Activated CD4-positive, alpha-beta T cell treated with anti-CD3 and anti-CD28 coated beads, Interleukin-2, amount 50 U/mL, for 16 hours (primary cell): Measurements from ENCODE around the gene GSN.

Source experiments
- DNase-seq: peaks from one replicate; pipeline ENCODE4 v3.0.0-alpha.2; 2020

GSN gene

DNA sequence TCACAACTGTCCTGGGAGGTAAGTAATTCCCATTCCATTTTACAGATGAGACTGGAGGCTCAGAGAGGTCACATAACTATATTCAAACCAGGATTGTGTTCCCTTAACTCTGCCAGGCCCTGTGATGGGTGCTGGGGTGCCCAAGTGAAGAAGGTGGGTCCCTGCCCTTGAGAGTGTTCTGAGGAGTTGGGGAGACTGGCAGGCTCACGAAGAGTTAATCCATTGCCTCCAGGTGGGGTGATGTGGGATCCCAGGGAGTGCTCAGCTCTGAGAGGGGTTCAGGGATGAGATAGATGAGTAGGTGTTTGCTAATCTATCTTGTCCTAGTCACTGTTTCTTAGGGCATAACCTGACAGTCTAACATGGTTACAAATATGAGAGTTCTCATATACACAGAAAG, 36.7 kb downstream of the GSN start:
- no peak for DNase-seq

DNA sequence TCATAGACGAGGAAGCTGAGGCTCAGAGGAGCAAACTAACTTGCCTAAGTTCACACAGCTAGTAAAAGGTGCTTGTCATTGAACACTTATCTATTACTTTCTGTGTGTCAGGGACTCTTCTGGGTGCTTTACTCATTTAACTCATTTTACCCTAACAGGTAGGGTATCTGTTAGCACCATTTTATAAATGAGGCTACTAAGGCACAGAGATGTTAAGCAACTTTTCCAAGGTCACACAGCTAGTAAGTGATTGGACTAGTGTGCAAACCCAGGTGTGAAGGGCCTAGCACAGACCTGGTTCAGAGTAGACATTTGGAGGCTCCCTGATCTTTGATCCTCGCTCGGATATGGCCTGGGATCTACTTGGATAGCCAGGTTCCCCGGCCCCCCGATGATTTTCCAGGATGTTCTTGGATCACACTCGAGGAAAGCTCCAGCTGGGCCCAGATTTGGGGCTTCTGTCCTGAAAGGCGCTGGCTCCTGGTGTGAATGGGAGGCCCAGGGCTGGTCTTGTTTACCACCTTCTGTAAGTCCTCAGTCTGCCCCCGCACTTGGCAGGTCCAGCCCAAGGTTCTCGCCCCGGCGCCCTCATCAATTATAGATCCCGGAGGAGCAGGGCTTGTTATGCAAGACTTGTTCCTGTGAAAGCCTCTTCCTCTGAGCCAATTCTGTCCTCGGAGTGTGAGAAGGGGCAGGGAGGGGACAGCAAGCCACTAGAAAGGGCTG, 37.5 kb downstream of the GSN start:
- DNase-seq, result no peak

DNA sequence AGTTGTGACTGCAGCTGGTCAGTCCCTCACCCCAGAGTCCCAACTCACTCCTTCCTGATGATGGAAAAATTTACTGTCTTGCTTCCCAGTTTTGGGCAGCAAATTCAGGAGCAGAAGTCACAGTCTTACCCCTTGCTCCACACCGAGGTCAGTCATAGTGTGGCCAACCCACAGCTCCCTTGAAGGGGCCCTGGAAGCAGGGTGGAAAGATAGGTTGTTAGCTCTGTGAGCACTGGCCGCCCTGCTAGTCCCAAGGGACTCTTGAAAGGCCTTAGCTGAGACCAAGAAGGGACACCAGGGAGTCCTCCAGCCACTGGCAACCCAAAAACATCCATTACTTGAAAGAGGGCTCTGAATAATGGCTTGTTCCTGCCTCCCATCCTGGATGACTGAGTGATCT, 40.0 kb downstream of the GSN start:
- DNase-seq, result no peak

DNA sequence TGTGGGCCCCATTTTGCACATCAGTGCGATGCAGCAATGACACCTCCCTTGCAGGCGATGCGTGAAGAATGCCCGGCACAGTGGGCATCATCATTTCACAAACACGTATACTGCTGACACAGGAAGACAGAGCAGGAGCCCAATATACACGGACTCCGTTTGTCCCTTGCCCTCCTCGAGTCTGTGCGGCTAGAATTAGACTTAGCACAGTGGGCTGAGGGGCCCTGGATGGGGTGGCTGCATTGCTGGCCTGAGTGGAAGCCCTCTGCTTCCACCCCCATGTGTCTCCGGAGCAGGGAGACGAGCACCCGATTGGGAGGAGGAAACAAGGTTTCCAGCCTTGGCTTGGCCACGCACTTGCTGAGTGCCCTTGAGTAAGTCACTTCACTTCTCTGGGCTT, 40.8 kb downstream of the GSN start:
- no peak for DNase-seq

DNA sequence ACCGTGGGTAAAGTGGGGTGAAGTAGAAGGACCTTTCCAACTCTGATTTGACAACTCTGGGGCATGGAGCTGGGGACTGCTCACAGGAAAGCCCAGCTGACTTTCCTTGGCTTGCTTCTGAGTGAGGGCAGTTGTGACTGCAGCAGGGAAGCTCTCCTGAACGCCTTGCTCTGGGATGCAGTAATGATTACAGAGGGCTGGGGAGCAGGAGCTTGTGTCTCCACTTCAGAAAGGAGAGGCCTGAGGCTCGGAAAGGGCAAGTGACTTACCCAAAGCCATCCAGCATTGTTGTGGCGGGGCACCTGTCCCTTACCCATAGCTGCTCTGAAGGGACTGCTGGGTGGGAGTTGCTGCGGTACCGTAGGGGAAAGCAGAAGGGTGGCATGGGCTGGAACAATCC, 41.2 kb downstream of the GSN start:
- no peak for DNase-seq

DNA sequence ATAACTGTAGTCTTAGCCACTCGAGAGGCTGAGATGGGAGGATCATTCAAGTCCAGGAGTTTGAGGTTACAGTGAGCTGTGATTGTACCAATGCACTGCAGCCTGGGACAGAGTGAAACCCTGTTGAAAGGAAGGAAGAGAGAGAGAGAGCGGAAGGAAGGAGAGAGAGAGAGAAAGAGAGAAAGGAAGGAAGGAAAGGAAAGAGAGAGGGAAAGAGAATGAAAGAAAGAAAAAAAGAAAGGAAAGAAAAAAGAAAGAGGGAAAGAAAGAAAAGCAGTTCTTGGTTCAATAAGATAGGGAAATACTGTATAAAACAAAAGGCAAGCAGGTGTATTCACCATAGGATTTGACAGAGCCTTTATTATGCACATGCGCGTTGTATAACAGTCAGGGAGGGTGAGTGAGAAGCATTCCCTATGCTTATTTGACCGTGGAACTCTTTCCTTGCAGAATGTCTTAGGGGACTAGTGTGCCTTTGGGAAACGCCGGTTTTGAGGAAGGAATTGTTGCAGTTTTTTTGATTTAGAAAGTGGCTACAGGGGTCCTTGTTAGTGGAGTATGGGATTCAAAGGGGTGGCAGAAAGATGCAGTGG, 42.0 kb downstream of the GSN start:
- no peak for DNase-seq

DNA sequence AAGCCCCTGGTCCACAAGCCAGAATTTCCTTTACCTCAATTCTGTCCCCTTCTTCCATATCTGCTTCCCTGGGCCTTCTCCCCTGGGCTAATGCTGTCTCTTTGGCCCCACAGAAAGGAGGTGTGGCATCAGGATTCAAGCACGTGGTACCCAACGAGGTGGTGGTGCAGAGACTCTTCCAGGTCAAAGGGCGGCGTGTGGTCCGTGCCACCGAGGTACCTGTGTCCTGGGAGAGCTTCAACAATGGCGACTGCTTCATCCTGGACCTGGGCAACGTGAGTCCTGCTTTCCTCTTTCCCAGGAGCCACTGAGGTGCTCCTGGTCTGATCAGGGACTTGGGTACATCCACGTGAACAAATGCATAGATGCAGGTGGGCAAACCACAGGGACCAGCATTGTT, 42.6 kb downstream of the GSN start:
- no peak for DNase-seq

DNA sequence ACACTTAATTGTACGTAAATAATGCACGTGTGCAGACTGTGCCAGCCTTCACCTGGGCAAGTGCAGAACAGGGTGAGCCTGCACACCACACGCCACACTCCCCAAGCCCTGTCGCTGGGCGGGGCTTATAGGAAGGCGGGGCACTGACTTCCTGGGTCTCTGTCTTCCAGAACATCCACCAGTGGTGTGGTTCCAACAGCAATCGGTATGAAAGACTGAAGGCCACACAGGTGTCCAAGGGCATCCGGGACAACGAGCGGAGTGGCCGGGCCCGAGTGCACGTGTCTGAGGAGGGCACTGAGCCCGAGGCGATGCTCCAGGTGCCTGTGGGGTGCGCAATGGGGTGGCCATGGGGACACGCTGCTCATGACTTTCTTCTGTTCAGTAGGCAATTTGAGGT, 44.2 kb downstream of the GSN start:
- DNase-seq, result no peak

DNA sequence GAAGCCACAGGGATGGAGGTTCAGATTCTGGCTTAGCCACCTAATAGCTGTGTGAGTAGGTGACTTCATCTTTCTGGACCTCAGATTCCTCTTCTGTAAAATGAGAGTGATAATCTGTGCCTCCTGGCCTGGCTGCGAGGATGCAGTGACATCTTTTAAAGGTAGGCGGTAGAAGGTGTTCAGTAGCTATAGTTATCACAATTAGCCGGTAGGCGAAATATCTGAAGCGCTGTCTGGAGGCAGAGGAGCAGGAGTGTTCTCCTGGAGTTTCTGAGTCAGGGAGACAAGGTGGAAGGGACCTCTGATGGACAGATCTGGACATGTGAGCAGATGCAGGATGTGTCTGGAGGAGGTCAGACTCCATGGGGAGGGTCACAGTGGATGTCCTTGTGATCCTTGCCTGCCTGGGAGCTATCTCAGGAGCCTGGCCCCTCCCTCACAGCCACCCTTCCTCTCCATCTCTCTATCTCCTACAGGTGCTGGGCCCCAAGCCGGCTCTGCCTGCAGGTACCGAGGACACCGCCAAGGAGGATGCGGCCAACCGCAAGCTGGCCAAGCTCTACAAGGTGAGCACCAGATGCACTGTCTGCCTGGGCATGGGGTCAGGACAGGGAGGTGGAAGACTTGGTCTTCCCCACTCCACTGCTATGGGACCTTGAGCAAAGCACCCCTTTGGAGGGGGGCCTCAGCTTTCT, 45.6 kb downstream of the GSN start:
- no peak for DNase-seq

DNA sequence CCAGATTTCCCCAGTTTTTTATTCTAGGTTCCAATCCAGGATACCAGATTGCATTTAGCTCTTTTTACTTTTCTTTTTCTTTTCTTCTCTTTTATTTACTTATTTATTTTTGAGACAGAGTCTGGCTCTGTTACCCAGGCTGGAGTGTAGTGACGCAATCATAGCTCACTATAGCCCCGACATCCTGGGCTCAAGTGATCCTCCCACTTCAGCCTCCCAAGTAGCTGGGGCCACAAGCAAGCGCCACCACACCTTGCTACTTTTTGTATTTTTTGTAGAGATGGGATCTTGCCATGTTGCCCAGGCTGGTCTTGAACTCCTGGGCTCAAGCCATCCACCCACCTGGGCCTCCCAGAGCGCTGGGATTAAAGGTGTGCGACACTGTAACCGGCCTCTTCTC, 48.4 kb downstream of the GSN start:
- DNase-seq, result no peak

DNA sequence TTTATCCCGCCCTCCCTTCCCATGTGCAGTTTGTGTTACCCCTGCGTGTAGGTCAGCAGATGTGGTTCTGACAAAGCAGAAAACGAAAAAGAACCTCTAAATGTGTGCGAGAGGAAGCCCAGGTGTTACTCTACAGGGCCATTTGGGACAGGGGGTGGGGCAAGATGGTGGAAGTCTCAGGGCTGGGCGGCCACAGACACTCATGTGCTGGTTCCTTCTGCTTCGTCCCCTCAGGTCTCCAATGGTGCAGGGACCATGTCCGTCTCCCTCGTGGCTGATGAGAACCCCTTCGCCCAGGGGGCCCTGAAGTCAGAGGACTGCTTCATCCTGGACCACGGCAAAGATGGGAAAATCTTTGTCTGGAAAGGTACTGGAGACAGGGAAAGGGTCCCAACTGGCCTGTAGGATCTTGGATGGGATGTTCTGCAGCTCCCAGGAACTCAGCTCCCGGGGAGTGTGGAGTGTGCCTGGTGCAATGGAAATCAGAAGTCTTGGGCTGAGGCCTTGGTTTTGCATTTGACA, 49.0 kb downstream of the GSN start:
- DNase-seq, result no peak

DNA sequence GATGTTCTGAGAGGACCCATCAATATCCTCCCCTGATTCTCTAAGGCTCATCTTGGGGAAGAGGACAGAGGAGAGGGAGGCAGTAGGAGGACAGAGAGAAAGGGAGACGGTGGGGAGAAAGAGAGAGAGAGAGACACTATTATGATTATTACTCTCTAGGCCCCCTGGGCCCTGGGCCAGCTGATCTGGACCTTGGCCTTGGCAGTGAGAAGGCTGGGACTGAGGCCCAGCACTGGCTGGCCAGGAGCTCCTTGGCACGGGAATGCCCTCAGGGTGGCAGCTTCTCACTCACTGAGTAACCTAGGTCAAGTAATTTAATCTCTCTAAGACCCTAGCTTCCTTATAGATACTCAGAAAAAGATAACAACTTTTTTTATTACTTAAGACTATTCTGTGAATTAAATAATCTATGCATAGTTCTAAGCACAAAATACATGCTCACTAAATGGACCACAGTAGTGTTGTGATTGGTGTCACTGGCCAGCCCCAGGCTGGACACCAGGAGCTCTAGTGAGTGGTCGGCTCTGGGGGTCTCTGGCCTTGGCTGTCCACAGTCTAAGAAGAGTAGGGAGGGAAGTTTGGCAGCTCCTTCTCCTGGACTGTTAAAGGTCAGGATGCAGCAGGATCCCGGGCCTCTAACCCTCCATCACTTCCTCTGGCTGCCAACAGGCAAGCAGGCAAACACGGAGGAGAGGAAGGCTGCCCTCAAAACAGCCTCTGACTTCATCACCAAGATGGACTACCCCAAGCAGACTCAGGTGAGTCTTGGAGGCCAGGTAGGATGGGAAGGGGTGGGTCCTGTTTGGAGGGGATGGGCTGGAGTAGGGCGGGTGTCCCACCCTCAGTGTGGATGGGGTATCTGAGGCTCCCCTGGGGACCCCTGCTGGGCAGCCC, 50.0 kb downstream of the GSN start:
- no peak for DNase-seq

DNA sequence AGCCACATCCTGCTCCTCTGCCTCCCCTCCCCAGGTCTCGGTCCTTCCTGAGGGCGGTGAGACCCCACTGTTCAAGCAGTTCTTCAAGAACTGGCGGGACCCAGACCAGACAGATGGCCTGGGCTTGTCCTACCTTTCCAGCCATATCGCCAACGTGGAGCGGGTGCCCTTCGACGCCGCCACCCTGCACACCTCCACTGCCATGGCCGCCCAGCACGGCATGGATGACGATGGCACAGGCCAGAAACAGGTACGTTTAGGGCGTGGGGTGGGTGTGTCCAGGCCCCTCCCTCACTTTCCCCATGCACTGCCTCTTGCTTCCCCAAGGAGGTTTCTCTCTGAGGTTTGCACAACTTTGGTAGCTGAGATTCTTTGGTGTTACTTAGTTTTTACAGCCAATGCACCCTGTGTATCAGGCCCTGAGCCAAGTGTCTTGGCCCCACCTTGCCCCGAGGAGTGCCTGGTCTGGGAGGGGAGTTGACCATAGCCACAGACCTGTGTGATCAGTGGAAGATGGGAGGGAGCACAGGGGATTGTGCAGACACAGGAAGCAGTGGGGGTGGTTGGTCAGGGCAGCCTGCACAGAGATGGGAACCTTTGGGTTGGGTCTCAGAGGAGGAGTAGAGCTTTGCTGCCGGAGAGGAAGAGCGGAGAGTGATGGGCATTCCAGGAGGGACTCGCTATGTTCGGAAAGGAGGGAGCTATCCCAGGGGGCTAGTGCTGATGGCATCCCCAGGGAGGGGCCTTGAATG, 50.8 kb downstream of the GSN start:
- no peak for DNase-seq

DNA sequence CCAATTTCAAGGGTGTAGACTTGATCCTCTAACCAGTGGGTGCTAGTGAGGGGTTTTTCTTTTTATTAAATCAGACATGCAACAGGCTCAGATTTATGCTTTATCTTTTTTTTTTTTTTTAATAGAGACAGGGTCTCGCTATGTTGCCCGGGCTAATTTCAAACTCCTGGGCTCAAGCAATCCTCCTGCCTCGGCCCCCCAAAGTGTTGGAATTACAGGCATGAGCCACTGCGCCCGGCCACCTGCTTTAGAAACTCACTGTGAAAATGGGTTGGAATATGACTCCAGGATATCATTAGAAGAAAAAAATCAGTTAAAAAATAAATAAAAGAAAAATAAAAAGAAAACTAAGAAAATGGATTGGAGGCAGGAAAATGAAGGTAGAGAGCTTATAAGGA, 51.4 kb downstream of the GSN start:
- DNase-seq, result no peak

DNA sequence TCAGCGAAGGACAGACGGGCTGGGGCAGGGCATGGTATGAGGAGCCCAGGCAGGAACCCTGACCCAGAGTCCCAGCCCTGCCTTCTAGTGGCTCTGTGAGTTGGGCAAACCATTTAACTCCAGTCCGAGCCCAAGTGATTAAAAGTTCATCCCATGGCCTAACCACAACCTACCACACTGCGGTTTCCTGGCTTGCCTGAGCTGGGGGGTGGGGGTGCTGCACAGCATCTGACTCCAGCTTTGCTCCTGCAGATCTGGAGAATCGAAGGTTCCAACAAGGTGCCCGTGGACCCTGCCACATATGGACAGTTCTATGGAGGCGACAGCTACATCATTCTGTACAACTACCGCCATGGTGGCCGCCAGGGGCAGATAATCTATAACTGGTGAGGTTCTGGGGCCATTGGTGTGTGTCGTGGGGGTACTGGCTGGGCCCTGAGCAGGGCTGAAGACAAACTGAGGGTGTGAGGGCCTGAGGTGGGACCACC, 53.1 kb downstream of the GSN start:
- DNase-seq, result peak; percentile 40

DNA sequence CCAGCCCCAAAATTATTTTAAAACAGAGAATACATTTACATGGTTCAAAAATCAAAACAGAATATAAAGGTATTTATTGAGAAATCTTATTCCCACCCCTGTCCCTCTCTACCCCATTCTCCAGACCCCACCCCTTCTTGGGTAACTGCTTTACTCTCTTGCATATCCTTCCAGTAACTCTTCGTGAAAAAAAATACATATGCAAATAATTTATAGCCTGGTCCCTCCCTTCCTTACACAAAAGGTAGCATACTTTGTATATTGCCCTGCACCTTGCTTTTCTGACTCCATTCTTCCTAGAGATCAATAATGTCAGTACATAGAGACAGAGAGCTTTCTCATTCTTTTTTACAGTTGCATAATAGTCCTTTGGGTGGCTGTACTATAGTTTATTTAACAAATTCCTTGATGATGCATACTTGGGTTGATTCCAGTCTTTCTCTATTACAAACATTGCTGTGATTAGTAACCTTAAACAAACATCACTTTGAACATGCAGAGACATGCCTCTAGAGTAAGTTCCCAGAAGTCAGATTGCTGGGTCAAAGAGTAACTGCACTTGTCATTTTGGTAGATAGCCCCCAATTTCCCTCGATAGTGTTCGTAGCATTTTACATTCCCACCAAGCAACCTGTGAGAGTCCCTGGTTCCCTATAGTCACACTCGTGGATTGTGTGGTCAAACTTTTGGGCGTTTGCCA, 54.2 kb downstream of the GSN start:
- DNase-seq, result peak; percentile 8

DNA sequence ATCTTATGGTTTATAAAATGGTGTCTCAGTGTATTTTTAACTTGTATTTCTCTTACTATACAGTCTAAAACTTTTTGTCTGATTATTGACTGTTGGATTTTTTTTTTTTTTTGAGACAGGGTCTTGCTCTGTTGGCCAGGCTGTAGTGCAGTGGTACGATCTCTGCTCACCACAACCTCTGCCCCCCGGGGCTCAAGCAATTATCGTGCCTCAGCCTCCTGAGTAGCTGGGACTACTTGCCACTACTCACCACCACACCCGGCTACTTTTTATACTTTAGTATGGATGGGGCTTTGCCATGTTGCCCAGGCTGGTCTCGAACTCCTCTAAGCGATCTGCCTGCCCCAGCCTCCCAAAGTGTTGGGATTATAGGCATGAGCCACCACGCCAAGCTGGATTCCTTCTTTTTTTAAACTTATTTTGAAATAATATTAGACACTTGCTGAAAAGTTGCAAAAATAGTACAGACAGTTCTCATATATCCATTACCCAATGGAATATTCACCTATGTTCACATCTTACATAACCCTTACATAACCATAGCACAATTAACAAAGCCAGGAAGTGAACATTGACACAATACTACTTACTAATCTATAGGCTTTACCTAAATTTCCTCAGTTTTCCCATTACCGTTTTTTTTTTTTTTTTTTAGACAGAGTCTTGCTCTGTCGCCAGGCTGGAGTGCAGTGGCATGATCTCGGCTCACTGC, 54.9 kb downstream of the GSN start:
- no peak for DNase-seq

DNA sequence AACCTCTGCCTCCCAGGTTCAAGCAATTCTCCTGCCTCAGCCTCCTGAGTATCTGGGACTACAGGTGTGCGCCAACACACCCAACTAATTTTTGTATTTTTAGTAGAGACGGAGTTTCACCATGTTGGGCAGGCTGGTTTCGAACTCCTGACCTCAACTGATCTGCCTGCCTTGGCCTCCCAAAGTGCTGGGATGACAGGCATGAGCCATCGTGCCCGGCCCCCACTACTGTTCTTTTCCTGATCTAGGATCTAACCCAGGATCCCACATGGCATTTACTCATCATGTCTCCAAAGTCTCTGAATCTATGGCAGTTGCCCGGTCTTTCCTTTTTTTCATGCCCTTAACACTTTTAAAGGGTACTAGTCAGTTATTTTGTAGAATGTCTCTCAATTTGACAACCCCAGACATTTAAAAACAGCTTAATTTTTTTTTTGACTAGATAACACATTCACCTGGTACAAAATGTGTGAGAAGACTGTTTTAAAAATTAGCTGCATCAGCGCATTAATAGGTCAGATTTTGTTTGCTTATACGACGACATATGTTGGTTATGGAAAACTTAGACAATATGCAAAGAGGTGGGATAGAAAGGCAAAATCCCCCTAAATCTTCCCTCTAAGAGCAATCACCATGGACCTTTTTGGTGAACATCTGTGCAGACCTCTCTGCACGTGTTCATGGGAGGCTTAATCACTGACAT, 55.6 kb downstream of the GSN start:
- no peak for DNase-seq

DNA sequence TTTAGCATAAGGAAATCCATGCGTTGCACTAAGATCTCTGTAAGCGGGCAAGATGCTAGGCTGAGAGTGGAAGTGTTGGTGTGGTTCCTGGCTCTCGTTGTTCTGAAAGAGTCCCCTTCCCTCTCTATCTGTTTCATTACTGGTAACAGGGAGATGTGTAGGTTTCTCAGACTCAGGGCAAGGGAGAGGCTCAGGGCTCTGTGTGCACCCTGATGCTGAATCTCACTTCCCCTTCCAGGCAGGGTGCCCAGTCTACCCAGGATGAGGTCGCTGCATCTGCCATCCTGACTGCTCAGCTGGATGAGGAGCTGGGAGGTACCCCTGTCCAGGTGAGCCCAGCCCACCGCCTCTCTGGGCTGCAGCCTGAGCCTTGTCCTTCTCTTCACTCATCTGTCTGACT, 56.4 kb downstream of the GSN start:
- DNase-seq, result no peak

DNA sequence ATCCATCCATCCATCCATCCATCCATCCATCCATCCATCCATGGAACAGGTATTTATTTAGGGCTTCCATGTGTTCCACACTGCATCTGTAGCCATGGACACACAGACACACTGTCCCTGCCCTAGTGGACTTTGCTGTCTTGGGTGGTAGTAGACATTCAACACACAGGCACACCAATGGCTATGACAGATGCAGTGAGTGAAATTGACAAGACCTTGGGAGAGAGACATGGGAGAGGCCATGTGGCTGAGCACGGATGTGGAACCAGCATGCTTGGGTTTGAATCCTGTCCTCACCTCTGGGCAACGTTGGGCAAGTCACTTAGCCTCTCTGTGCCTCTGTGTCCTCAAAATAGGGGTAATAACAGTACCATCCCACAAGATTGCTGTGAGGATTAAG, 56.8 kb downstream of the GSN start:
- DNase-seq, result no peak
